K562 (cell line): ENCODE data around the gene NEURL1. TPM values are rescaled to one million over a fixed set of nuclear protein-coding genes. Genes with fewer than 3 reads are reported as not detected.

Experiments
- ATAC-seq: fragments of 200-7000 bp; cut with Tn5 transposase; 3 replicates; pipeline ENCODE4 v1.9.1; 2020; ENCODE audit warnings: moderate library complexity
- BruUV-seq: library from RNA; stranded (reverse); fragments of 400-500 nt; replicated peaks from 2 replicates; lab custom pipeline; 2021; lab: Mats Ljungman, UMichigan
- CTCF ChIA-PET: fragments of 300-600 bp; formaldehyde crosslinking; extraction: SDS; loops from one replicate; lab custom pipeline; 2021; ENCODE audit warnings: low intra/inter-chr PET ratio; lab: Yijun Ruan, JAX
- POLR2A ChIA-PET: fragments of 300-600, 350-650 bp; sonication (Branson Sonifier 250); formaldehyde crosslinking; extraction: SDS; loops from one replicate; lab custom pipeline; 2021; ENCODE audit warnings: antibody characterized with exemption, inconsistent platforms; lab: Yijun Ruan, JAX
- DNase-seq, 4 experiments: peaks; one replicate each; pipeline versions ENCODE4 v3.0.0 to v3.0.0-alpha.2; 2011 to 2018; ENCODE audit warnings: low spot score in 3 of 4, mixed read lengths in 3 of 4; ENCODE audit errors: extremely low read depth in 1 of 4
- FAIRE-seq: peaks from 2 replicates; lab custom pipeline; 2011; peaks lifted over from hg19 to GRCh38; lab: Jason Lieb, UNC
- H2AFZ ChIP-seq: 2 replicates; pipeline ENCODE4 v1.6.0; 2011; ENCODE audit warnings: low read depth, low read length, control low read depth, inconsistent platforms
- H3K27ac ChIP-seq: fragments of 200-600 bp; 3 replicates; pipeline ENCODE4 v1.8.0; 2011; ENCODE audit warnings: low read depth, mild to moderate bottlenecking, control low read depth, inconsistent platforms, low read length, moderate library complexity, mixed read lengths; ENCODE audit errors: extremely low read depth
- H3K27me3 ChIP-seq, 2 experiments: fragments of 300-600 bp in 1 of 2; 2 replicates in 1 of 2; 3 replicates in 1 of 2; pipeline versions ENCODE4 v1.6.0 to v1.8.0; 2011; ENCODE audit warnings: inconsistent platforms in 2 of 2, low read length in 2 of 2, mild to moderate bottlenecking in 1 of 2, mixed read lengths in 1 of 2, moderate library complexity in 1 of 2; ENCODE audit not compliant: control insufficient read depth in 2 of 2, insufficient read depth in 2 of 2
- H3K36me3 ChIP-seq: fragments of 300-600 bp; 3 replicates; pipeline ENCODE4 v1.8.0; 2011; ENCODE audit warnings: mild to moderate bottlenecking, low read length, inconsistent platforms; ENCODE audit not compliant: control insufficient read depth, insufficient read depth
- H3K4me1 ChIP-seq, 2 experiments: fragments of 200-600 bp in 1 of 2; replicated peaks in 1 of 2; 2 replicates in 1 of 2; 3 replicates in 1 of 2; pipeline versions ENCODE4 v1.5.1 to v1.8.0; 2011; ENCODE audit warnings: inconsistent platforms in 2 of 2, low read length in 2 of 2, mild to moderate bottlenecking in 1 of 2, mixed read lengths in 1 of 2, moderate library complexity in 1 of 2; ENCODE audit not compliant: control insufficient read depth in 2 of 2, insufficient read depth in 2 of 2
- H3K4me2 ChIP-seq: 2 replicates; pipeline ENCODE4 v1.6.1; 2011; ENCODE audit warnings: low read length, control low read depth, inconsistent platforms, mixed read lengths; ENCODE audit not compliant: insufficient read depth
- H3K4me3 ChIP-seq: fragments of 200-600 bp; sonication (generic), shearing (Covaris generic); 2 replicates; pipeline ENCODE4 v1.5.1; 2016; ENCODE audit warnings: control low read depth, inconsistent platforms
- H3K79me2 ChIP-seq: fragments of 200-600 bp; 3 replicates; pipeline ENCODE4 v1.8.0; 2011; ENCODE audit warnings: low read length, inconsistent platforms; ENCODE audit not compliant: control insufficient read depth, insufficient read depth
- H3K9ac ChIP-seq, 2 experiments: 2 replicates each; pipeline versions ENCODE4 v1.6.0 to v1.6.1; 2011; ENCODE audit warnings: low read depth in 2 of 2, low read length in 2 of 2, control low read depth in 1 of 2, inconsistent platforms in 1 of 2, mild to moderate bottlenecking in 1 of 2, mixed read lengths in 1 of 2; ENCODE audit not compliant: insufficient read depth in 1 of 2
- H3K9me1 ChIP-seq: one replicate; pipeline ENCODE4 v1.6.0; 2011; ENCODE audit warnings: inconsistent platforms, mild to moderate bottlenecking, low read length, moderate library complexity; ENCODE audit not compliant: control insufficient read depth, insufficient read depth
- H3K9me3 ChIP-seq: replicated peaks from 2 replicates; pipeline ENCODE4 v1.5.1; 2011; ENCODE audit warnings: low read depth, low read length, inconsistent platforms; ENCODE audit not compliant: control insufficient read depth, insufficient read depth
- H4K20me1 ChIP-seq: replicated peaks from 2 replicates; pipeline ENCODE4 v1.6.1; 2011; ENCODE audit warnings: low read length, inconsistent platforms, mixed read lengths; ENCODE audit not compliant: control insufficient read depth, insufficient read depth
- CXXC5 ChIP-seq: fragments of 250-450 bp; sonication (Bioruptor Pico); IDR thresholded peaks from 2 replicates; pipeline ENCODE4 v1.8.0; 2022; ENCODE audit warnings: inconsistent platforms, mild to moderate bottlenecking, moderate library complexity
- DMBX1 ChIP-seq: fragments of 250-450 bp; sonication (Bioruptor Pico); IDR thresholded peaks from 2 replicates; pipeline ENCODE4 v1.8.0; 2022; ENCODE audit warnings: inconsistent platforms, mild to moderate bottlenecking, moderate library complexity, borderline replicate concordance
- EP400 ChIP-seq: fragments of 450-650 bp; IDR thresholded peaks from 2 replicates; pipeline ENCODE4 v1.6.1; 2017; ENCODE audit warnings: antibody characterized with exemption, mild to moderate bottlenecking, moderate library complexity
- ERF ChIP-seq: fragments of 450-650 bp; formaldehyde crosslinking; IDR thresholded peaks from 2 replicates; pipeline ENCODE4 v1.4.0; 2020; ENCODE audit warnings: mild to moderate bottlenecking, mixed read lengths
- RREB1 ChIP-seq: fragments of 250-450 bp; sonication (Bioruptor Pico); IDR thresholded peaks from 2 replicates; pipeline ENCODE4 v1.4.0; 2020
- TFE3 ChIP-seq: fragments of 450-650 bp; formaldehyde crosslinking; IDR thresholded peaks from 2 replicates; pipeline ENCODE4 v1.4.0; 2020; ENCODE audit warnings: mild to moderate bottlenecking, mixed read lengths
- WGBS: fragments of 100-300 bp; shearing (Covaris generic); methylation state at CpG from one replicate; pipeline ENCODE4 v1.1.6; 2016; ENCODE audit warnings: low coverage, mixed read lengths; ENCODE audit not compliant: insufficient coverage; ENCODE audit errors: missing lambda C conversion rate; 5-methylcytosine and 5-hydroxymethylcytosine counted together
- in situ Hi-C: fragments of 300-500 bp; cut with MboI; formaldehyde crosslinking; loops from 4 replicates; pipeline ENCODE4 v1.15.0; 2018; ENCODE audit warnings: inconsistent platforms, mixed read lengths
- intact Hi-C: fragments of 100-400 bp; cut with micrococcal nuclease; formaldehyde crosslinking; loops from 2 replicates; pipeline ENCODE4 v1.14.2; 2022
- polyA plus RNA-seq, 8 experiments: library from polyadenylated mRNA; depleted of rRNA in 4 of 8; stranded (reverse) in 5 of 8; unstranded in 3 of 8; fragments of >200 nt; fragmentation: Nextera tagmentation in 2 of 8; fragmentation: Illumina TruSeq in 1 of 8; extraction: Ambion mirVana in 2 of 8; extraction: Trizol in 1 of 8; gene quantifications; 2 replicates each; pipeline versions ENCODE4 v1.2.1 to v1.2.3, GENCODE V29; 2011 to 2014; ENCODE audit warnings: inconsistent platforms in 1 of 8, missing spikeins in 1 of 8
- total RNA-seq, 7 experiments: library from RNA; depleted of rRNA in 6 of 7; stranded (reverse); fragments of >200 nt in 6 of 7; fragmentation: Illumina TruSeq in 2 of 7; extraction: Trizol in 2 of 7; gene quantifications; 2 replicates each; pipeline versions ENCODE4 v1.2.1 to v1.2.3, GENCODE V29; 2011 to 2021; ENCODE audit warnings: low replicate concordance in 1 of 7

The NEURL1 gene
- total and polyA plus RNA-seq, 9 of the 15 experiments (the other 6 are each of a cell fraction or from before 2014, with no cell fraction given), result 0.01 to 0.45 (median 0.16) TPM; not detected in 5

- DNase-seq, result no peak
- ChIA-PET POLR2A (no interaction called here), CTCF (interaction anchor here (3.6 kb wide), 1 partner anchor 90 kb away, joined by 25 read pairs; no protein-coding TSS in a partner anchor)
- no peaks in the 10 kb centered on the region for H3K9me1 ChIP-seq
- TF ChIP-seq CXXC5 (CRISPR knock-in tag), result no peak
- H2AFZ ChIP-seq, result no peak overlapping the region
- in situ Hi-C loops, result loop anchor here (25.0 kb wide), 1 partner anchor 266 kb away; the partner anchor contains the start of gene SH3PXD2A
- no peak for ATAC-seq
- no peaks in the 10 kb centered on the region; a peak in 1 of 5 replicates for H3K4me1 ChIP-seq
- no peaks in the 10 kb centered on the region for H3K36me3 ChIP-seq
- H3K9ac ChIP-seq, result no peak overlapping the region
- H3K27ac ChIP-seq, result no peak overlapping the region
- no peaks in the 10 kb centered on the region for H3K9me3 ChIP-seq
- no peak overlapping the region for H3K4me2 ChIP-seq
- no TSS peak for BruUV-seq
- H3K4me3 ChIP-seq, result no peak overlapping the region
- 41% methylated on average over 4 of the region's 4 CpGs for WGBS
- no peaks in the 10 kb centered on the region for H4K20me1 ChIP-seq
- FAIRE-seq, result no peak
- H3K27me3 ChIP-seq, result no peaks in the 10 kb centered on the region
- intact Hi-C loops, result loop anchor here (5.0 kb wide), 1 partner anchor 266 kb away; no protein-coding TSS in a partner anchor
- H3K79me2 ChIP-seq, result no peaks in the 10 kb centered on the region
Observed at GRCh38 chr10:103595933-103596726, 102.6 kb downstream of the NEURL1 start.

- no peaks in the 10 kb centered on the region for H3K79me2 ChIP-seq
- no TSS peak for BruUV-seq
- H2AFZ ChIP-seq, result no peak overlapping the region
- no peak overlapping the region for H3K27ac ChIP-seq
- FAIRE-seq, result no peak
- no peak for ATAC-seq
- H3K27me3 ChIP-seq, result no peaks in the 10 kb centered on the region
- no peaks in the 10 kb centered on the region for H4K20me1 ChIP-seq
- no peaks in the 10 kb centered on the region for H3K36me3 ChIP-seq
- WGBS, result 74% methylated on average over 3 of the region's 6 CpGs
- ChIA-PET CTCF (interaction anchor here (3.6 kb wide), 1 partner anchor 89 kb away, joined by 25 read pairs; no protein-coding TSS in a partner anchor), POLR2A (no interaction called here)
- no peaks in the 10 kb centered on the region; a peak in 1 of 5 replicates for H3K4me1 ChIP-seq
- intact Hi-C loops (loop anchor here (5.0 kb wide), 1 partner anchor 265 kb away; no protein-coding TSS in a partner anchor), in situ Hi-C loops (loop anchor here (25.0 kb wide), 1 partner anchor 265 kb away; the partner anchor contains the start of gene SH3PXD2A)
- H3K9me3 ChIP-seq, result no peaks in the 10 kb centered on the region
- H3K4me2 ChIP-seq, result no peak overlapping the region
- DNase-seq, result no peak
- H3K9ac ChIP-seq, result no peak overlapping the region; a peak in 2 of 4 replicates
- no peaks in the 10 kb centered on the region for H3K9me1 ChIP-seq
- H3K4me3 ChIP-seq, result no peak overlapping the region
- TF ChIP-seq EP400, result no peak
- TF ChIP-seq TFE3 (CRISPR knock-in tag), result no peak
- TF ChIP-seq ERF (CRISPR knock-in tag), result no peak
- TF ChIP-seq DMBX1 (CRISPR knock-in tag), result no peak
- no peak for TF ChIP-seq RREB1 (CRISPR knock-in tag)
Observed at GRCh38 chr10:103597003-103597402, 103.5 kb downstream of the NEURL1 start.
